RKO (cell line): Measurements from ENCODE around the gene RPL27A.
"Not testable (repeated sequence)": the region's sequence is repeated elsewhere in the genome, so short reads cannot be mapped to it uniquely, and the experiment has no call there.

Experiments used
- DNase-seq: peaks from one replicate; pipeline ENCODE4 v3.0.0-alpha.2; 2016; ENCODE audit warnings: low spot score

RPL27A gene

GRCh38 chr11:8682303-8683114 lies at the start of gene RPL27A, which contains the start of gene TRIM66:
TSS of gene RPL27A (plus strand) at chr11:8682792. CDS start at chr11:8682814, 22 bp downstream.
TSS of gene TRIM66 (minus strand) at chr11:8682665. CDS start at chr11:8672274, 10,391 bp downstream.
- peak; percentile 95 for DNase-seq

GRCh38 chr11:8634498-8634897 lies 48.1 kb upstream of the RPL27A start:
- DNase-seq = no peak

GRCh38 chr11:8636127-8636526 lies 46.5 kb upstream of the RPL27A start:
- DNase-seq = no peak

- no peak for DNase-seq
Observed at GRCh38 chr11:8638300-8638699, 44.3 kb upstream of the RPL27A start.

GRCh38 chr11:8639655-8640054 lies 42.9 kb upstream of the RPL27A start:
- no peak for DNase-seq

GRCh38 chr11:8640267-8640906 lies 42.2 kb upstream of the RPL27A start:
- DNase-seq = no peak

- no peak for DNase-seq
Observed at GRCh38 chr11:8641332-8641731, 41.3 kb upstream of the RPL27A start.

- DNase-seq = no peak
Observed at GRCh38 chr11:8642196-8642841, 40.3 kb upstream of the RPL27A start.

GRCh38 chr11:8646873-8647272 lies 35.7 kb upstream of the RPL27A start:
- DNase-seq = no peak

- peak; percentile 15 for DNase-seq
Observed at GRCh38 chr11:8649361-8649760, 33.2 kb upstream of the RPL27A start.

- DNase-seq = no peak
Observed at GRCh38 chr11:8650401-8650990, 32.1 kb upstream of the RPL27A start.

GRCh38 chr11:8652140-8652539 lies 30.5 kb upstream of the RPL27A start:
- peak; percentile 53 for DNase-seq

- no peak for DNase-seq
Observed at GRCh38 chr11:8654503-8654902, 28.1 kb upstream of the RPL27A start.

- no peak for DNase-seq
Observed at GRCh38 chr11:8656291-8656690, 26.3 kb upstream of the RPL27A start.

GRCh38 chr11:8658321-8659057 lies 24.1 kb upstream of the RPL27A start:
- no peak for DNase-seq

- no peak for DNase-seq
Observed at GRCh38 chr11:8661001-8661795, 21.4 kb upstream of the RPL27A start.

GRCh38 chr11:8665222-8665621 lies 17.4 kb upstream of the RPL27A start:
- DNase-seq = no peak

- not testable (repeated sequence) for DNase-seq
Observed at GRCh38 chr11:8670081-8670480, 12.5 kb upstream of the RPL27A start.

GRCh38 chr11:8671193-8671612 lies 11.4 kb upstream of the RPL27A start:
- DNase-seq = peak; percentile 96

- no peak for DNase-seq
Observed at GRCh38 chr11:8671651-8672062, 10.9 kb upstream of the RPL27A start.

- no peak for DNase-seq
Observed at GRCh38 chr11:8672346-8672745, 10.2 kb upstream of the RPL27A start.
